ENCODE measurements around the gene HDGFL2. TPM values are rescaled to one million over a fixed set of nuclear protein-coding genes. Genes with fewer than 3 reads are reported as not detected.

HDGFL2 gene
- total and polyA plus RNA-seq, 10 donors, result 23.2 to 136 (median 28.3) TPM

DNA sequence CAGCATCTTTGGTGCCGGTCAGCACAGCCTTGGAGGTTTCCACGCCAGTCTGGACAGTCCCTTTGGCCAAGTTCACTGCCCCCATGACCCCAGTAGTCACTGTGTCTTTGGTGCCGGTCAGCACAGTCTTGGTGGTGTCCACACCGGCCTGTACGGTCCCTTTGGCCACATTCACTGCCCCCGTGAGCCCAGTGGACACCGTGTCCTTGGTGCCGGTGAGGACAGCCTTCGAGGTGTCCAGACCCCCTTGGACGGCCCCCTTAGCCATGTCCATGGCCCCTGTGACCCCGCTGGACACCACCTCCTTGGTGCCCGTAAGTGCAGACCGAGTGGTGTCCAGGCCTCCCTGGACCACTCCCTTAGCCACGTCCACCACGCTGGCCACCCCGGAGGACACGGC, 41.2 kb downstream of the HDGFL2 start:
- no peaks in the 10 kb centered on the region for H3K9me3 ChIP-seq
- 89 to 93% (median 90%) methylated on average over 14 to 17 of the region's 17 CpGs for WGBS, 5 donors
- no peak overlapping the region for H3K27ac ChIP-seq
- peaks cover 0 to 28% (median 0%) of the 10 kb centered on the region in 7 donors for H3K27me3 ChIP-seq (replicated peaks in 1 of 7)
- no peak overlapping the region for H3K4me3 ChIP-seq
- no peak for TF ChIP-seq POLR2AphosphoS5 (IDR thresholded peaks at IDR 0.05)
- TF ChIP-seq, protein P1, sequence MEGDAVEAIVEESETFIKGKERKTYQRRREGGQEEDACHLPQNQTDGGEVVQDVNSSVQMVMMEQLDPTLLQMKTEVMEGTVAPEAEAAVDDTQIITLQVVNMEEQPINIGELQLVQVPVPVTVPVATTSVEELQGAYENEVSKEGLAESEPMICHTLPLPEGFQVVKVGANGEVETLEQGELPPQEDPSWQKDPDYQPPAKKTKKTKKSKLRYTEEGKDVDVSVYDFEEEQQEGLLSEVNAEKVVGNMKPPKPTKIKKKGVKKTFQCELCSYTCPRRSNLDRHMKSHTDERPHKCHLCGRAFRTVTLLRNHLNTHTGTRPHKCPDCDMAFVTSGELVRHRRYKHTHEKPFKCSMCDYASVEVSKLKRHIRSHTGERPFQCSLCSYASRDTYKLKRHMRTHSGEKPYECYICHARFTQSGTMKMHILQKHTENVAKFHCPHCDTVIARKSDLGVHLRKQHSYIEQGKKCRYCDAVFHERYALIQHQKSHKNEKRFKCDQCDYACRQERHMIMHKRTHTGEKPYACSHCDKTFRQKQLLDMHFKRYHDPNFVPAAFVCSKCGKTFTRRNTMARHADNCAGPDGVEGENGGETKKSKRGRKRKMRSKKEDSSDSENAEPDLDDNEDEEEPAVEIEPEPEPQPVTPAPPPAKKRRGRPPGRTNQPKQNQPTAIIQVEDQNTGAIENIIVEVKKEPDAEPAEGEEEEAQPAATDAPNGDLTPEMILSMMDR (IDR thresholded peaks at IDR 0.05 in 8 of 11, conservative IDR thresholded peaks at IDR 0.05 in 3 of 11), result no peak
- no peak for TF ChIP-seq POLR2A (IDR thresholded peaks at IDR 0.05)
- intact Hi-C loops (cut with DNase I; ENCODE audit: low total_unique reads), result no loop called here
- peaks cover 0 to 6% (median 0%) of the 10 kb centered on the region in 6 donors for H3K36me3 ChIP-seq
- H3K4me1 ChIP-seq, result no peaks in the 10 kb centered on the region
- no peak for DNase-seq

DNA sequence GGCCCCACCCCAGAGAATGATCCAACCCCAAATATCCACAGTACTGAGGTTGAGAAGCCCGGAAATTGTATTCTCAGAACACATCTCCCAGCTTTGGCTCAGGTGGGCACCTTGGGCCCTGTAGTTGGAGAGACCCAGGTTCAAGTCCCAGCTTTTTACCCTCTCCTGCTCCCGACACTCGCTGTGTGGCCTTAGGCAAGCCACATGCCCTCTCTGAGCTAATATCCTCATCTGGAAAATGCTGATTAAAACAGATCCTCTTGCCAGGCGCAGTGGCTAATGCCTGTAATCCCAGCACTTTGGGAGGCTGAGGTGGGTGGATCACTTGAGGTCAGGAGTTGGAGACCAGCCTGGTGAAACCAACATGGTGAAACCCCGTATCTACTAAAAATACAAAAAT, 43.6 kb downstream of the HDGFL2 start:
- DNase-seq, result no peak
- intact Hi-C loops (cut with DNase I; ENCODE audit: low total_unique reads), result no loop called here
- Histone ChIP-seq H3K27me3 (replicated peaks in 1 of 7) (peaks cover 0 to 42% (median 0%) of the 10 kb centered on the region in 7 donors), H3K36me3 (no peaks in the 10 kb centered on the region), H3K4me1 (no peaks in the 10 kb centered on the region), H3K9me3 (no peaks in the 10 kb centered on the region), H3K4me3 (no peak overlapping the region), H3K27ac (no peak overlapping the region)
- WGBS, 5 donors, result 88 to 97% (median 92%) methylated on average over 5 of the region's 5 CpGs
- TF ChIP-seq, protein P1 (IDR thresholded peaks at IDR 0.05 in 8 of 11, conservative IDR thresholded peaks at IDR 0.05 in 3 of 11), result no peak
- TF ChIP-seq POLR2AphosphoS5 (IDR thresholded peaks at IDR 0.05) (no peak), POLR2A (IDR thresholded peaks at IDR 0.05) (no peak)

DNA sequence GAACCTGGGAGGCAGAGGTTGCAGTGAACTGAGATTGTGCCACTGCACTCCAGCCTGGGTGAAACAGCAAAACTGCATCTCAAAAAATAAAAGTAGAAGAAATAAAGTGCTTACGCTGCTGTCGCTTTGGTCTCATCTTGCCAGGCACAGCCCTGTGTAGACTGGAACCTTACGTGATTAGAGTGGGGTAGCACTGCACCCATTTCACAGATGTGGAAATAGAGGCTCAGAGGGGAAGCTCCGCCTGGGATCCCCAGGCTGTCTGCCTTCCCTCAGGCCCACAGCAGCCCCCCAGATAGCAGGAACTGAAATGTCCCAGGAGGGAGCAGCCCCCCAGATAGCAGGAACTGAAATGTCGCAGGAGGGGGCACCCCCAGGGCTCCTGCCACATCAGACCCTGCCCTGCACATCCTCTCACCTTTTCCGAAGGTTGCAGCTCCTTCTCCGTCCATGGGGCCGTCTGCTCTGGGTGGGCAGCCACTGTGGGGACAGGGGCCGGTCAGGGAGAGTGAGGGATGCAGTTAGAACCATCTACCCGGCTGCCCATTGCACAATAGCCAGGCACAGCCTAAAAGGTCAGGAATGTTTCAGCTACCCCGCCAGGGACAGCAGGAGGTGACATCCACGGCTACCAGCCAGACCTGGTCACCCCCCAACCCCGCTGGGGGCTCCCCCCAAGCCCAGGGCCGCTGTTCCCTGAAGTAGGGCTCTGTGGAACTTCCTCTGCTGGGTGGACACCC, 44.3 kb downstream of the HDGFL2 start:
- WGBS, 5 donors, result 61 to 80% (median 70%) methylated on average over 7 to 14 of the region's 14 CpGs
- peaks cover 0 to 49% (median 0%) of the 10 kb centered on the region in 7 donors for H3K27me3 ChIP-seq (replicated peaks in 1 of 7)
- no peak overlapping the region for H3K4me3 ChIP-seq
- H3K9me3 ChIP-seq, result no peaks in the 10 kb centered on the region
- no peak overlapping the region for H3K27ac ChIP-seq
- no peak for DNase-seq
- H3K4me1 ChIP-seq, result no peaks in the 10 kb centered on the region
- TF ChIP-seq, protein P1 (IDR thresholded peaks at IDR 0.05 in 8 of 11, conservative IDR thresholded peaks at IDR 0.05 in 3 of 11), result no peak
- TF ChIP-seq POLR2AphosphoS5 (IDR thresholded peaks at IDR 0.05) (no peak), POLR2A (IDR thresholded peaks at IDR 0.05) (no peak)
- intact Hi-C loops (cut with DNase I; ENCODE audit: low total_unique reads), result no loop called here
- H3K36me3 ChIP-seq, result no peaks in the 10 kb centered on the region

DNA sequence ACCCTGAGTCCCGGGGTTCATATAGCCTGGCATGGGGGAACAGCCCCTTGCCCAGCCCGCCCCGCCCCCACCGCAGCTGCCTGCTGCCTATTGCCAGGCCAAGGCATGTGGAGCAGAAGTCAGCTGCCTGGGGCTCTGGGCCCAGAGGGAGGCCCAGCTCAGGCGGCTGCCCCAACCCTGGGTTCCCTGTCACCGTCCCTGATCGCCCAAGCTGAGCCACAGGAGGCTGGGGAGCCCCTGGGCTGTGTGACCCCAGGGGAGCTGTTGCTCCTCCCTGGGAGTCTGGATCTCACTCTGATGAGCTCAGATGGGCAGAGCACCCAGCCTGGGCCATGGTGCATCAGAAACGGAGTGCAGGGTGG, 44.8 kb downstream of the HDGFL2 start:
- no peak overlapping the region for H3K4me3 ChIP-seq
- no peaks in the 10 kb centered on the region for H3K4me1 ChIP-seq
- TF ChIP-seq, protein P1 (IDR thresholded peaks at IDR 0.05 in 8 of 11, conservative IDR thresholded peaks at IDR 0.05 in 3 of 11), result no peak
- no peak for TF ChIP-seq POLR2A (IDR thresholded peaks at IDR 0.05)
- no peak for TF ChIP-seq POLR2AphosphoS5 (IDR thresholded peaks at IDR 0.05)
- no peak overlapping the region for H3K27ac ChIP-seq
- DNase-seq, result no peak
- 46 to 71% (median 60%) methylated on average over 4 to 8 of the region's 8 CpGs for WGBS, 5 donors
- no peaks in the 10 kb centered on the region for H3K9me3 ChIP-seq
- no peaks in the 10 kb centered on the region for H3K36me3 ChIP-seq
- H3K27me3 ChIP-seq (replicated peaks in 1 of 7), result peaks cover 0 to 51% (median 0%) of the 10 kb centered on the region in 7 donors
- intact Hi-C loops (cut with DNase I; ENCODE audit: low total_unique reads), result no loop called here

Data from spleen (tissue), 11 donors.